ENCODE data around the gene CASZ1.

CASZ1 gene

GRCh38 chr1:10649517-10650201 lies 146.8 kb downstream of the CASZ1 start:
- no peak for DNase-seq

GRCh38 chr1:10648689-10649516 lies 147.5 kb downstream of the CASZ1 start:
- DNase-seq: no peak

- DNase-seq: no peak
Observed at GRCh38 chr1:10647414-10648170, 148.9 kb downstream of the CASZ1 start.

GRCh38 chr1:10646347-10646861 lies 150.0 kb downstream of the CASZ1 start:
- no peak for DNase-seq

- DNase-seq: no peak
Observed at GRCh38 chr1:10644307-10645128, 151.9 kb downstream of the CASZ1 start.

- DNase-seq: no peak
Observed at GRCh38 chr1:10643607-10644306, 152.7 kb downstream of the CASZ1 start.

GRCh38 chr1:10642403-10643080 lies 153.9 kb downstream of the CASZ1 start:
- no peak for DNase-seq

GRCh38 chr1:10641976-10642375 lies 154.5 kb downstream of the CASZ1 start:
- DNase-seq: no peak

GRCh38 chr1:10640843-10641553 lies 155.4 kb downstream of the CASZ1 start:
- no peak for DNase-seq

GRCh38 chr1:10639775-10640578 lies 156.5 kb downstream of the CASZ1 start:
- no peak for DNase-seq

GRCh38 chr1:10639011-10639774 lies 157.3 kb downstream of the CASZ1 start:
- DNase-seq: no peak

- no peak for DNase-seq
Observed at GRCh38 chr1:10638559-10639005, 157.9 kb downstream of the CASZ1 start.

GRCh38 chr1:10637834-10638558 lies 158.4 kb downstream of the CASZ1 start:
- no peak for DNase-seq

GRCh38 chr1:10637400-10637799 lies 159.0 kb downstream of the CASZ1 start:
- no peak for DNase-seq

GRCh38 chr1:10635992-10636391 lies 160.5 kb downstream of the CASZ1 start:
- DNase-seq: no peak

- no peak for DNase-seq
Observed at GRCh38 chr1:10635085-10635896, 161.2 kb downstream of the CASZ1 start.
